Thyroid gland (tissue), 4 donors: ENCODE measurements around the gene ABCF2. TPM values are rescaled to one million over a fixed set of nuclear protein-coding genes. Genes with fewer than 3 reads are reported as not detected.

ENCODE experiments used
- DNase-seq, 2 donors: peaks; one replicate each; pipeline ENCODE4 v3.0.0-alpha.2; 2019
- H3K27ac ChIP-seq, 3 donors: fragments of 200-600 bp; sonication (generic); 1 replicate in 2 of 3; 2 replicates in 1 of 3; pipeline ENCODE4 v1.5.1; 2016 to 2019; ENCODE audit warnings: mild to moderate bottlenecking in 1 of 3, moderate library complexity in 1 of 3
- H3K27me3 ChIP-seq: fragments of 200-600 bp; sonication (generic); one replicate; pipeline ENCODE4 v1.5.1; 2019
- H3K36me3 ChIP-seq, 2 donors: fragments of 200-600 bp; sonication (generic); one replicate each; pipeline ENCODE4 v1.5.1; 2016 to 2019
- H3K4me1 ChIP-seq, 2 donors: fragments of 200-600 bp; sonication (generic); one replicate each; pipeline ENCODE4 v1.5.1; 2017 to 2019
- H3K4me3 ChIP-seq, 3 donors: fragments of 200-600 bp; sonication (generic); replicated peaks in 1 of 3; 1 replicate in 2 of 3; 2 replicates in 1 of 3; pipeline ENCODE4 v1.5.1; 2016; ENCODE audit warnings: mild to moderate bottlenecking in 1 of 3
- H3K9me3 ChIP-seq: fragments of 200-600 bp; sonication (generic); one replicate; pipeline ENCODE4 v1.5.1; 2017
- CTCF ChIP-seq, 6 experiments: fragments of 200-600 bp in 3 of 6; fragments of 450-650 bp in 3 of 6; sonication (generic) in 3 of 6; IDR thresholded peaks; one replicate each; pipeline ENCODE4 v1.5.1; 2016 to 2019; ENCODE audit warnings: antibody characterized with exemption in 6 of 6, mild to moderate bottlenecking in 2 of 6, inconsistent platforms in 1 of 6, moderate library complexity in 1 of 6
- POLR2A ChIP-seq, 2 donors: fragments of 450-650 bp; IDR thresholded peaks; one replicate each; pipeline ENCODE4 v1.6.1; 2017; ENCODE audit warnings: antibody characterized with exemption in 2 of 2, mild to moderate bottlenecking in 2 of 2, moderate library complexity in 1 of 2
- WGBS, 2 donors: methylation state at CpG; one replicate each; pipeline ENCODE4 v1.1.5; 2017; 5-methylcytosine and 5-hydroxymethylcytosine counted together
- intact Hi-C: fragments of 100-400 bp; cut with DNase I; formaldehyde crosslinking; loops from one replicate; pipeline ENCODE4 v1.15.1; 2023
- total RNA-seq, 4 donors: library from RNA; depleted of rRNA; stranded (reverse); fragments of >200 nt; gene quantifications; one replicate each; pipeline ENCODE4 v1.2.3, GENCODE V29; 2016

The ABCF2 gene
- total RNA-seq, 4 donors from 2014 or later, result 23.8 to 39.4 (median 34.1) TPM

GRCh38 chr7:151265351-151265931 is 38.4 kb upstream of the ABCF2 start:
- H3K4me3 ChIP-seq, result no peak overlapping the region
- WGBS, 2 donors, result 82 to 97% methylated on average over 8 to 9 of the region's 9 CpGs

GRCh38 chr7:151264615-151265014 is 37.6 kb upstream of the ABCF2 start:
- no peaks in the 10 kb centered on the region for H3K36me3 ChIP-seq
- no peaks in the 10 kb centered on the region for H3K4me1 ChIP-seq
- no peak for TF ChIP-seq CTCF (IDR thresholded peaks at IDR 0.05)
- TF ChIP-seq POLR2A (IDR thresholded peaks at IDR 0.05), result no peak
- no peak for DNase-seq
- intact Hi-C loops, result no loop called here
- no peak overlapping the region for H3K4me3 ChIP-seq
- WGBS, 2 donors, result 84% methylated on average over 5 of the region's 5 CpGs; no CpG with 5 or more reads in 1 of the 2 donors
- no peaks in the 10 kb centered on the region for H3K9me3 ChIP-seq
- H3K27me3 ChIP-seq, result no peaks in the 10 kb centered on the region
- no peak overlapping the region for H3K27ac ChIP-seq

More at GRCh38 chr7:151265351-151265931, 38.4 kb upstream of the ABCF2 start:
- no peaks in the 10 kb centered on the region for H3K36me3 ChIP-seq
- DNase-seq, result no peak
- intact Hi-C loops, result no loop called here
- H3K9me3 ChIP-seq, result no peaks in the 10 kb centered on the region
- TF ChIP-seq POLR2A (IDR thresholded peaks at IDR 0.05) (no peak), CTCF (IDR thresholded peaks at IDR 0.05) (no peak)
- H3K4me1 ChIP-seq, result no peaks in the 10 kb centered on the region
- H3K27me3 ChIP-seq, result no peaks in the 10 kb centered on the region
- H3K27ac ChIP-seq, result no peak overlapping the region

- intact Hi-C loops, result no loop called here
- 29 to 51% methylated on average over 6 to 9 of the region's 10 CpGs for WGBS, 2 donors
- no peak for DNase-seq
These were observed 34.5 kb upstream of the ABCF2 start for GRCh38 chr7:151261529-151261928.

GRCh38 chr7:151260883-151261282 is 33.9 kb upstream of the ABCF2 start:
- intact Hi-C loops, result no loop called here
- Histone ChIP-seq H3K27me3 (no peaks in the 10 kb centered on the region), H3K36me3 (no peaks in the 10 kb centered on the region), H3K4me1 (no peaks in the 10 kb centered on the region), H3K9me3 (no peaks in the 10 kb centered on the region), H3K27ac (no peak overlapping the region), H3K4me3 (no peak overlapping the region)
- no peak for DNase-seq
- 74 to 84% methylated on average over 7 to 8 of the region's 8 CpGs for WGBS, 2 donors
- no peak for TF ChIP-seq POLR2A (IDR thresholded peaks at IDR 0.05)
- no peak for TF ChIP-seq CTCF (IDR thresholded peaks at IDR 0.05)

More at GRCh38 chr7:151261529-151261928, 34.5 kb upstream of the ABCF2 start:
- H3K4me3 ChIP-seq, result no peak overlapping the region
- no peaks in the 10 kb centered on the region for H3K27me3 ChIP-seq
- no peaks in the 10 kb centered on the region for H3K9me3 ChIP-seq
- H3K27ac ChIP-seq, result no peak overlapping the region
- no peak for TF ChIP-seq POLR2A (IDR thresholded peaks at IDR 0.05)
- TF ChIP-seq CTCF (IDR thresholded peaks at IDR 0.05), result no peak
- H3K36me3 ChIP-seq, result no peaks in the 10 kb centered on the region
- H3K4me1 ChIP-seq, result no peaks in the 10 kb centered on the region

- 90 to 91% methylated on average over 11 of the region's 11 CpGs for WGBS, 2 donors
- Histone ChIP-seq H3K27me3 (no peaks in the 10 kb centered on the region), H3K4me1 (no peaks in the 10 kb centered on the region), H3K36me3 (no peaks in the 10 kb centered on the region), H3K27ac (no peak overlapping the region), H3K4me3 (no peak overlapping the region), H3K9me3 (no peaks in the 10 kb centered on the region)
- no peak for DNase-seq
- no peak for TF ChIP-seq POLR2A (IDR thresholded peaks at IDR 0.05)
- intact Hi-C loops, result no loop called here
These were observed 33.5 kb upstream of the ABCF2 start for GRCh38 chr7:151260471-151260870.
